Measurements from ENCODE around the gene PCSK5. TPM values are rescaled to one million over a fixed set of nuclear protein-coding genes. Genes with fewer than 3 reads are reported as not detected.
"Not testable (repeated sequence)": the region's sequence is repeated elsewhere in the genome, so short reads cannot be mapped to it uniquely, and the experiment has no call there.

Gene PCSK5
- total and polyA plus RNA-seq, 10 donors, result 0.28 to 8.1 (median 5.5) TPM

DNA sequence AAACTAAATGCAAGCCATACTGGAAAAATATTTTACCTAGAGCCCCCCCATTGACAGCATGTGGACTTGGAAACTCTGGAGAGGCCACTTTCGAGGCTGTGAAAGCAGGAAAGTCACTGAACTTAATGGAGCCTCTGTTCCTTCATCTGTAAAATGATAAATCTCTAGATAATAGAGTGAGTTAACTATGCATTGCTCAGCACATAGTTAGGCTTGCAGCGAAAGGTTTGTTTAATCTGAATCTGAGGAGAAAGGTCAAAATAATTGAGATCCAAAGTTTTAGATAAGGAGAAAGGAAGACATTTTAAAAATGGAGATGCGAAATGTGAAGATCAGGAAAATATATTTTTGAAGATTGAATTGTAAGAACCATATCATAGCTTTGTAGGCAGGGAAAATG, 4.6 kb downstream of the PCSK5 start:
- H3K4me1 ChIP-seq, result peaks cover 3 to 39% (median 26%) of the 10 kb centered on the region in 6 donors
- H3K4me3 ChIP-seq, result no peak overlapping the region
- no peak for TF ChIP-seq POLR2AphosphoS5 (IDR thresholded peaks at IDR 0.05)
- TF ChIP-seq POLR2A (IDR thresholded peaks at IDR 0.05), result no peak
- TF ChIP-seq CTCF (IDR thresholded peaks at IDR 0.05 in 8 of 11, conservative IDR thresholded peaks at IDR 0.05 in 3 of 11), result no peak
- intact Hi-C loops (cut with DNase I; ENCODE audit: low total_unique reads), result no loop called here
- H3K27ac ChIP-seq, result no peak overlapping the region
- WGBS, 5 donors, result 79 to 93% (median 89%) methylated on average over 3 of the region's 3 CpGs
- no peak for DNase-seq
- H3K9me3 ChIP-seq, result no peaks in the 10 kb centered on the region
- peaks cover 0 to 38% (median 12%) of the 10 kb centered on the region in 7 donors for H3K27me3 ChIP-seq (replicated peaks in 1 of 7)
- H3K36me3 ChIP-seq, result no peaks in the 10 kb centered on the region

- Histone ChIP-seq H3K36me3 (no peaks in the 10 kb centered on the region), H3K27ac (no peak overlapping the region), H3K9me3 (no peaks in the 10 kb centered on the region), H3K4me1 (peaks cover 3 to 28% (median 16%) of the 10 kb centered on the region in 6 donors), H3K4me3 (no peak overlapping the region), H3K27me3 (replicated peaks in 1 of 7) (peaks cover 0 to 27% (median 8%) of the 10 kb centered on the region in 7 donors)
- TF ChIP-seq POLR2A (IDR thresholded peaks at IDR 0.05) (no peak), CTCF (IDR thresholded peaks at IDR 0.05 in 8 of 11, conservative IDR thresholded peaks at IDR 0.05 in 3 of 11) (no peak), POLR2AphosphoS5 (IDR thresholded peaks at IDR 0.05) (no peak)
- no peak for DNase-seq
- intact Hi-C loops (cut with DNase I; ENCODE audit: low total_unique reads), result no loop called here
- WGBS, 5 donors, result 66 to 87% (median 82%) methylated on average over 3 of the region's 3 CpGs
These were observed 5.7 kb downstream of the PCSK5 start for GRCh38 chr9:75896193-75896592.

GRCh38 chr9:75900893-75901524, 10.5 kb downstream of the PCSK5 start:
- DNase-seq; H3K27me3 ChIP-seq (replicated peaks in 1 of 7); H3K9me3 ChIP-seq; H3K4me1 ChIP-seq; H3K4me3 ChIP-seq; H3K36me3 ChIP-seq; H3K27ac ChIP-seq; intact Hi-C loops (cut with DNase I; ENCODE audit: low total_unique reads): not testable (repeated sequence)
- 37 to 65% (median 52%) methylated on average over 7 of the region's 7 CpGs for WGBS, 5 donors

- Histone ChIP-seq H3K36me3 (no peaks in the 10 kb centered on the region), H3K4me3 (no peak overlapping the region), H3K27me3 (replicated peaks in 1 of 7) (no peaks in the 10 kb centered on the region), H3K4me1 (no peaks in the 10 kb centered on the region), H3K27ac (no peak overlapping the region), H3K9me3 (no peaks in the 10 kb centered on the region)
- intact Hi-C loops (cut with DNase I; ENCODE audit: low total_unique reads), result no loop called here
- 74 to 92% (median 86%) methylated on average over 5 of the region's 5 CpGs for WGBS, 5 donors
- TF ChIP-seq POLR2A (IDR thresholded peaks at IDR 0.05), result no peak
- TF ChIP-seq CTCF (IDR thresholded peaks at IDR 0.05 in 8 of 11, conservative IDR thresholded peaks at IDR 0.05 in 3 of 11), result no peak
- TF ChIP-seq POLR2AphosphoS5 (IDR thresholded peaks at IDR 0.05), result no peak
- DNase-seq, result no peak
These were observed 13.4 kb downstream of the PCSK5 start for GRCh38 chr9:75903785-75904360.
